Rectal smooth muscle tissue (tissue), 1 donor: ENCODE measurements around the gene RASL11A.
"Not testable (repeated sequence)": the region's sequence is repeated elsewhere in the genome, so short reads cannot be mapped to it uniquely, and the experiment has no call there.

Experiments
- H3K27ac ChIP-seq: one replicate; pipeline ENCODE4 v1.7.0; 2013; ENCODE audit warnings: low read depth, low read length, inconsistent platforms
- H3K27me3 ChIP-seq: one replicate; pipeline ENCODE4 v1.7.0; 2013; ENCODE audit warnings: low read length; ENCODE audit not compliant: control insufficient read depth, insufficient read depth
- H3K36me3 ChIP-seq: one replicate; pipeline ENCODE4 v1.7.0; 2013; ENCODE audit warnings: low read length; ENCODE audit not compliant: control insufficient read depth, insufficient read depth
- H3K4me1 ChIP-seq: one replicate; pipeline ENCODE4 v1.7.0; 2013; ENCODE audit warnings: low read length; ENCODE audit not compliant: control insufficient read depth, insufficient read depth
- H3K4me3 ChIP-seq: one replicate; pipeline ENCODE4 v1.7.0; 2013; ENCODE audit warnings: low read length
- H3K9ac ChIP-seq: one replicate; pipeline ENCODE4 v1.7.0; 2013; ENCODE audit warnings: low read length

The RASL11A gene

DNA sequence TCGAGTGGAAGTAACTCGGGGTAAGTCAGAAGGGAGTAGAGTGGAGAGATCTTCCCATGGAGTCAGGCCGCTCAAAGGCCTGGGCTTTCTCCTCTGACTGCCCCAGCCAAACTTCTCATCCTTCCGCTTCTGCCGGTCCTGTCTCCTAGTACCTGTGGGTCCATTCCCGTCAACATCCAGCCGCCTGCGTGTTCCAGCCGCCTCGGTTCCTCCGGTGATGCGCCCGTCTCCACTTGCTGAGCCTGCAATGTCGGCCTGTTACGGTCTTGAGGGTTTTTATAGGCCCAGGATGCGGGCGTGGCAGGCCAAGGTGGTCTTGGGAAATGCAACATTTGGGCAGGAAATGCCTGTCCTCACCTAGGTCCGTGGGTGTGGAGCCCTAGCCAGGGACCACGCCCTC is 38.3 kb downstream of the RASL11A start:
- Histone ChIP-seq H3K4me1 (no peaks in the 10 kb centered on the region), H3K27me3 (no peaks in the 10 kb centered on the region), H3K4me3 (no peak overlapping the region), H3K27ac (no peak overlapping the region), H3K9ac (no peak overlapping the region), H3K36me3 (no peaks in the 10 kb centered on the region)

DNA sequence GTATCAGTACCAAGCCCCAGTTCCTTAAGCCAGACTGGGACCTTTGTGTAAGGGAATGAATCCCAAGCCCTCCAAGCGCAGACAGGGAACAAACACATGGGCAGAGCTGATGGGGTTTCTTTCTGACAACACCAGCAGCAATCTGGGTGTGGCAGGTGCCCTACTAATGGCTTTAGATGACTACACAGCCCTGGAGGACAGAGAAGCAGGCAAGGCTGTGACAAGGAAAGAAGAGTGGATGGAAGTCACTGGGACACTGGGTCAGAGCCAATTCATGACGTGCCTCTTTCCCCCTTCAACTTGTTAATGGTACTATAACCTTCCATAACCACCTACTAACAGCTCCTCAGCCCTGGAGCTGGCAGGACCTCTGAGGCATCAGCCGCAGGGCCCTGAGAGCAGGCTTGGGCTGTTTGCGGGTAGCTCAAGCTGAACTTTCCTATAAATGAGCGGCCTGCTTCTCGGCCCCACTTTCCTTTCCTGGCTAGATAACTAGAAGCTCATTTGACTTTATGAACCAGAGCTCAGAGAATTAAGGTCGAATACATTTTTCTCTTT is 38.9 kb downstream of the RASL11A start:
- no peaks in the 10 kb centered on the region for H3K36me3 ChIP-seq
- no peak overlapping the region for H3K27ac ChIP-seq
- H3K4me1 ChIP-seq = no peaks in the 10 kb centered on the region
- no peaks in the 10 kb centered on the region for H3K27me3 ChIP-seq
- H3K9ac ChIP-seq = no peak overlapping the region
- no peak overlapping the region for H3K4me3 ChIP-seq

DNA sequence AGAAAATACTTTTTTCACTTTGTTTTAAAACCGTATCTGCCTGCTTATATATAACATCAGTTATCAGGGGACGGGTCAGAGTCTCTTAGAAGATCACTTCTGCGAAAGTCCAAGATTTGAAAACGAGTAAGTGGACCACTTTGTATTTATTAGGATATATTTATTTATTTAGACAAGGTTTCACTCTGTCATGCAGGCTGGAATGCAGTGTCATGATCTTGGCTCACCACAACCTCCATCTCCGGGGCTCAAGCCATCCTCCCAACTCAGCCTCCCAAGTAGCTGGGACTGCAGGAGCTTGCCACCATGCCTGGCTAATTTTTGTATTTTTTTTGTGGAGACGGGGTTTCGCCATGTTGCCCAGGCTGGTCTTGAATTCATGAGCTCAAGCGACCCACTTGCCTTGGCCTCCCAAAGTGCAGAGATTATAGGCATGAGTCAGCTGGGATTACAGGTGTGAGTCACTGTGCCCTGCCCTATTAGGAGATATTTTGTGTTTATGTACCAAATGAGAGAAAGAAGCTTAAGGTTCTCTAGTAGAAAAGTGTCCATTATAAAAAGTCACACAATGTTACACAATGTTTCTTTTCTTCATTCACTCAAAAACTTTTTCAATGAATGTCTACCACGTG is 39.5 kb downstream of the RASL11A start:
- Histone ChIP-seq H3K4me1 (no peaks in the 10 kb centered on the region), H3K27ac (no peak overlapping the region), H3K27me3 (no peaks in the 10 kb centered on the region), H3K9ac (no peak overlapping the region), H3K36me3 (no peaks in the 10 kb centered on the region), H3K4me3 (no peak overlapping the region)

DNA sequence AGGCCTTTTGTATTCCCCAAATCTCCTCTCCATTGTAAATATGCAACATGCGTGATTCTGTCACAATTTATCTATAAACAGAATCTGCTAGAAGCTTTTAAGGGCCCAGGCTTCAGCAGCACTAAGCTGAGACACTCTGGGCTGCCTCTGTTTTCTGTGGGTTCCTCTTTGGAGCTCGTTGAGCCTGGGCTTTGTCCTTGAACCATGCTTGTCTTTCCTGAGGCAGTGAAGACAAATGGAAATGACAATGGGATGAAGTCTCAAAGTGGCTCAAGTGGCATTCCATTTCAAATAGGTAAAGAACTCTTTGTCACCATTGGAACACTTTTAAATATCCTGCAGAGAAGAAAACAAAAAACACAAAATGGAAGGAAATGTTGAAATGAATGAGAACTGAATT is 40.3 kb downstream of the RASL11A start:
- Histone ChIP-seq H3K9ac (no peak overlapping the region), H3K27ac (no peak overlapping the region), H3K4me1 (no peaks in the 10 kb centered on the region), H3K4me3 (no peak overlapping the region), H3K27me3 (no peaks in the 10 kb centered on the region), H3K36me3 (no peaks in the 10 kb centered on the region)

DNA sequence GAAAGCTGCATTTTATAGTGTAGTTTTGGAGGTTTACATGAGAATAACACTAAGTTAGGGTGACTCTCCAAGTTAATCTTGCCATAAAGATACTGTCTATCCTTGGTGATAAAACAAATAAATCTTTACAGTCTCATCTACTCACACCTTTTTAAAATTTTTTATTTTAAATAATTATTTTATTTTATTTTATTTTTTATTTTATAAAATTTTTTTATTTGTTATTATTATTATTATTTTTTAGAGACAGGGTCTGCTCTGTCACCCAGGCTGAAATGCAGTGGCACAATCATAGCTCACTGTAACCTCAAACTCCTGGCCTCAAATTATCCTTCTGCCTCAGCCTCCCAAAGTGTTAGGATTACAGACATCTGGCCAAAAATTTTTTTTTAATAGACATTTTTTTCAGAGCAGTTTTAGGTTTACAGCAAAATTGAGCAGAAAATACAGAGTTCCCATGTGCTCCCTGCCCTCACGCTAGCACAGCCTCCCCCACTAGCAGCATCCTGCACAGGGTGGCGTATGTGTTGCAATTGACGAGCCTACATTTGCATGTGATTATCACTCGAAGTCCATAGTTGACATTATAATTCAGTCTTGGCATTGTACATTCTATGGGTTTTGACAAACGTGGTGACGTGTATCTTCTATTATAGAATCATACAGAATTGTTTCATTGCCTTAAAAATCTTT is 41.0 kb downstream of the RASL11A start:
- Histone ChIP-seq H3K9ac (no peak overlapping the region), H3K4me3 (no peak overlapping the region), H3K4me1 (no peaks in the 10 kb centered on the region), H3K27me3 (no peaks in the 10 kb centered on the region), H3K36me3 (no peaks in the 10 kb centered on the region), H3K27ac (no peak overlapping the region)

DNA sequence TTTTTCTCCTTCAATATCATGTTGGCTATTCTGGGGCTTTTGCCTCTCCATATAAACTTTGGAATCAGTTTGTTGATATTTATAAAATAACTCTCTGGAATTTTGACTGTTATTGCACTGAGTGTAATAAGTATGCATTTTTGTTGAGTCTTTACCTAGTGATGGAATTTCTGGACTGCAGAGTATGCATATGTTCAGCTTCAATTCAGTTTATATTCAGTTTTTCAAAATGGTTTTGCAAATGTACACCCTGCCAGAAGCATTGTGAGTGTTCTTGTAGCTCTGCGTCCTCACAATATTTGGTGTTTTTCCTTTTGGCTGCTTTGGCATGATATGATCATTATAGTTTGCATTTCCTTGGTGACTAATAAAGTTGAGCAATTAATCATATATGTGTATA is 43.1 kb downstream of the RASL11A start:
- no peaks in the 10 kb centered on the region for H3K27me3 ChIP-seq
- H3K4me1 ChIP-seq = no peaks in the 10 kb centered on the region
- no peak overlapping the region for H3K9ac ChIP-seq
- H3K36me3 ChIP-seq = no peaks in the 10 kb centered on the region
- H3K4me3 ChIP-seq = no peak overlapping the region
- H3K27ac ChIP-seq = no peak overlapping the region

DNA sequence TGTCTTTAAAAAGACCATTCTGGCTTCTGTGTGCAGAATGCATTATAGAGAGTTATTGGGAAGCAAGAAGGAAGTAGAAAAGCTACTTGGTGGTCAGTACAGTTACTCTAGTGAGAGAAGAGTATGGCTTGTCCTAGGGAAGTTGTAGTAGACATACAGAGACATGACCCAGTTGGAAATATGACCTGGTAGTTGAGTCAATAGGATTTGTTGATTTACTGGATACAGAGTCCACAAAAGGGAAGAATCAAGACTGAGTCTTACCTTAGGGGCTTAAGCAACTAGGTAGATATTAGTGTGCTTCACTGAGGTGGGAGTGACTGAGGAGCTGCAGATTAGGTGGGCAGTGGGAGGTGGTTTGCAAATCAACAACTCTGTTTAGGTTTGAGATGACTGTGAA is 48.8 kb downstream of the RASL11A start:
- Histone ChIP-seq H3K36me3 (no peaks in the 10 kb centered on the region), H3K9ac (no peak overlapping the region), H3K27me3 (no peaks in the 10 kb centered on the region), H3K4me1 (no peaks in the 10 kb centered on the region), H3K27ac (no peak overlapping the region), H3K4me3 (no peak overlapping the region)

DNA sequence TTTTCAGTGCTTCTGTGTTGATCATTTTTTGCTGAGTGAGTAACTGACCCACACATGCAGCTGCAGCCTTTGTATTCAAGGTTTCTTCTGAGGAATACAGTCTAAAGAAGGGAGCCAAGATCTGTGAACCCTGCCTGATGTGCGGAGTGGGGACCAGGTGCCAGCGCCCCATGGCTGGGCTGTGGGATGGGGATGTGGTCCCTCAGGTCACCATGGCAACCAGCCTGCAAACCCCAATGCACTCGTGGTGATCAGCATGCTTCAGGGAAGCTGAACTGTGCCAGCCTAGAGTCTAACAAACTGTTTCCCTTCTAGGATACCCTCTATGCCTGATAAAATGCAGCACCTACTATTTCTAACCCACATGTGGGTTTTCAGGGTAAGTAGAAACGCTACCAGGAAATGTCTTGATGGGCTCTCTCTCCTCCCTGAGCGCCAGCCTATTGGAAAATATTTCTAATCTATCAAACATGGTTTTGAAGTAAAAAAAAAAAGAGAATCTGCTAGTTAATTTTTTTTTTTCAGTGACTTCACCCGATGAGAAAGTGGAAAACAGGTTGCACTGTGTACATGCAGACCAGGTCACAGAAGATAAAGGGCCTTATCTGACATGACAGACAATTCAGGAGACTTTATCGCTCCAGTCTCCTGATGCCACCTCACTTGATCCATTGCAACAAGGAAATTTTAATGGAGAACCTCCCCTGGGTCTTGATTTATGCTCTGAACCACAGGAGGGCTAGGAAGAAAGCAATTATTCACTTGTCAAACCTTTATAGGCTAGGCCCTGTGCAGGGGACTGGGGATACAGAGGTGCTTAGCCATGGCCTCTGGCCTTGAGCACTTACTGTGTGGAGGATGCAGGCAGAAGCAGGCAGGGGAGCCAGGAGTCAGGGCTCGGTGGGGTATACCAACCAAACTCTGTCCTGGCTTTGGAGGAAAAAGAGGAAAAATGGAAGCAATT is 51.1 kb downstream of the RASL11A start:
- Histone ChIP-seq H3K27ac (no peak overlapping the region), H3K27me3 (peaks cover 3% of the 10 kb centered on the region)

DNA sequence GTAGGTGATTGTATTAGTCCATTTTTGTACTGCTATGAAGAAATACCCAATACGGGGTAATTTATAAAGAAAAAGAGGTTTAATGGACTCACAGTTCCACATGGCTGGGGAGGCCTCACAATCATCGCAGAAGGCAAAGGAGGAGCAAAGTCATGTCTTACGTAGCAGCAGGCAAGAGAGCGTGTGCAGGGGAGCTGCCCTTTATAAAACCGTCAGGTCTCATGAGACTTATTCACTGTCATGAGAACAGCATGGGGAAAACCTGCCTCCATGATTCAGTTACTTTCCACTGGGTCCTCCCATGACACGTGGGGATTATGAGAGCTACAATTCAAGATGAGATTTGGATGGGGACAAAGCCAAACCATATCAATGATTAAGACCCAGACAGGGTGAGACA is 51.8 kb downstream of the RASL11A start:
- not testable (repeated sequence) for H3K4me3 ChIP-seq, H3K9ac ChIP-seq, H3K36me3 ChIP-seq, H3K4me1 ChIP-seq, H3K27ac ChIP-seq, H3K27me3 ChIP-seq

More for the DNA sequence above, 51.1 kb downstream of the RASL11A start:
- H3K9ac ChIP-seq = no peak overlapping the region
- no peaks in the 10 kb centered on the region for H3K36me3 ChIP-seq
- H3K4me3 ChIP-seq = no peak overlapping the region
- no peaks in the 10 kb centered on the region for H3K4me1 ChIP-seq
